Measurements from ENCODE around the gene C5orf52.
"Not testable (repeated sequence)": the region's sequence is repeated elsewhere in the genome, so short reads cannot be mapped to it uniquely, and the experiment has no call there.

The C5orf52 gene

DNA sequence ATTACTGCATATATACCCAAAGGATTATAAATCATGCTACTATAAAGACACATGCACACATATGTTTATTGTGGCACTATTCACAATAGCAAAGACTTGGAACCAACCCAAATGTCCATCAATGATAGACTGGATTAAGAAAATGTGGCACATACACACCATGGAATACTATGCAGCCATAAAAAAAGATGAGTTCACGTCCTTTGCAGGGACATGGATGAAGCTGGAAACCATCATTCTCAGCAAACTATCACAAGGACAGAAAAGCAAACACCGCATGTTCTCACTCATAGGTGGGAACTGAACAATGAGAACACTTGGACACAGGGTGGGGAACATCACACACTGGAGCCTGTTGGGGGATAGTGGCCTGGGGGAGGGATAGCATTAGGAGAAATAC is 55.3 kb downstream of the C5orf52 start:
- DNase-seq (ENCODE audit: low spot score): not testable (repeated sequence)

DNA sequence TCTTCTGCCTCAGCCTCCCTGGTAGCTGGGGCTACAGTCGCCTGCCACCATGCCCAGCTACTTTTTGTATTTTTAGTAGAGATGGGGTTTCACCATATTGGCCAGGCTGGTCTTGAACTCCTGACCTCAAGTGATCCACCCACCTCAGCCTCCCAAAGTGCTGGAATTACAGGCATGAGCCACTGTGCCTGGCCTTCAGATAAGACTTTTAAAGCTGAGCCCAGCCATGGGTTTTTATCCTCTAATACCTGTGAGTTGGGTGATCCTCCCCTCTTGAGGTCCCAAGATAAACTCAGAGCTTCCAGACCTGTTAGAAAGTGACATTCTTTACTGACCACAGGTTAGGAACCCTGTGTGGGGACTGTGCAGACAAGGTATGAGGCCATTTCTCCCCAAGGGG is 56.5 kb downstream of the C5orf52 start:
- not testable (repeated sequence) for DNase-seq (ENCODE audit: low spot score)
